ENCODE results near the gene CDK14.

The CDK14 gene

GRCh38 chr7:90817151-90817550 is 221.0 kb downstream of the CDK14 start:
- no peak for DNase-seq

GRCh38 chr7:90817846-90818245 is 221.7 kb downstream of the CDK14 start:
- no peak for DNase-seq

DNA sequence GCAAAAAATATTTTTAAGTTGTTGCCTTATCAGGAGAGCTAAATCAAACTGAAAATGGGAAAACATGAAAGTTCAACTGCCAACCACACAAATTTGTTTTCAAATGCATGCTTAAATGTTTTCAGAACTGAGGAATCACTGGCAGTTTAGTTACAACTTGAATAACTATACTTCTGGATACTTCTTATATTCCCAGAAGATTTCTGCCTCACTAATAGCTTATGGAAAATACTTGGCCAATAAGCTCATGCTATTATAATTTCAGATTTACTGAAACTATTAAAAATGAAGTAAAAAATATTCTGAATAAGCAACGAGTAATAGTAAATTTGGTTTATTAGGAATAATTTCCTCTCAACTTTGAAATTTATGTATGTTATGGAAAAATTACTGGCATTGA is 222.2 kb downstream of the CDK14 start:
- DNase-seq, result no peak

DNA sequence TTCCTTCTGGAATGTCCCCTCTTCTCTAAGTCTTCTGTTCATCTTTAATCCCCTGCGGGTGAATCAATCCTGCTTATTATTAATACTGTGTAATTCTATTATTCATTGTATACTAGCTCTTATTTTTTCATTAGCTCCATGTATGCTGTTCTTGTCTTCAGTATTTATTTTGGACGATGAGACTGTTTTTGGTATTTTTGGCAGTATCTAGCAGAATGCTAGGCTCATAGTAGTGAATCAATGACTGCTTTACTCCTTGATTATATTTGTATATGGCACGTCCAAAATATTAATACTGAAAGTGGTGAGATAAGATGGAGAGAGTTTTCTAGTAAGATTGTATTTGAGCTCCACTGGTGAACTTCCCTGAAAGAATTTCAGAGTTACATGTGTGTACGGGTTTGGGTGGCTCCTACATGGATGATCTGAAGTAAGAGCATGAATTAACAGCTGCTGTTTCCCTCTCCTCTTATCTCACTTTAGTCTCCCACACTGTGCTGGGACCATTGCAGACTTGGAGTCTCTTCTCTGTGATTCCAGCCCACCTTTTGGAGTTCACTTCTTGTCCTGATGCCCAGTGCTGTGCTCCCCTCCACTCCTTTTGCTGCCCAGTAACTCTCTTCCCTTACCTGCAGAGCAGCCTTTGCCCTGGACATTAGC is 226.0 kb downstream of the CDK14 start:
- DNase-seq, result no peak

DNA sequence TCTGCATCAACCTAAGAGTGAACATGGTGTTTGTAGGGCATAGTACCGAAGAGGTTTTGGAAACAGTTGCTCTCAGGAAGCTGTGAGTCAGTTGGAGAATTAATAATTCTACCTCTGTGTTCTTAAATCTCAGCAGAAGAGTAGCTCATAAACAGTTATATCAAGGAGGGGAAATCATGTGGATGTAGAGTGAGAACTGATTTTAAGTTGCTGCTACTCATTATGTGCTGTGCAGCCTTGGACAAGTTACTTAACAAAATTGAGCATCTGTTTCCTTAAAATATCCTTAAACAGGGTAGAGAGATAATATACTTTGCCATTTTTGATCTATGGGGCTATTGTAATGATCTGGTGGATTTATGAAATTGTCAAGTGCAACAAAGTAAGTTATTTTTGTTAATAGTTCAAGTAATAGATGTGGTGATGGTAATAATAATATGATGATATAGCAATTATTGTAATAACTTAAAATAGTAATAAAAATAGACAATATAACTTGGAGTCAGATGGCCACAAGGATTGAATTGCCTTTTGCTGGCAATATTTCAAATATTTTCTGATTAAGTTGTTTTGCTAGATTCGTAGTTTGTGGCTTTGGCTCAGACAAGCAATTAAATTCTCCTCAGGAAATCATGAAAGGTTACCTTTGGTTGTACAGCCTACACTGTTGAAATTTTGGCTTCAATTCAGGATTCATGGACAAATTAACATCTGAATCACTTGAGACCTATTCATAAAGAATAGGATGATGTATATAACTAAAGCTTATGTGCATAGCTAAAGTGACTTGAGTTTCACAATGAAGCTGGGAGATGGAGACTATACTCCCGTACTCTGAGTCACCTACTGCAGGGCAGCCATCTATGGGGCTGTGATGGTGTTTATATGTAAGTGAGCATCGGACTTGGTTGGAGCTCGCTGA is 228.5 kb downstream of the CDK14 start:
- DNase-seq, result no peak

GRCh38 chr7:90825779-90826178 is 229.7 kb downstream of the CDK14 start:
- no peak for DNase-seq

- DNase-seq, result no peak
Observed at GRCh38 chr7:90828601-90829000, 232.5 kb downstream of the CDK14 start.

GRCh38 chr7:90830308-90830707 is 234.2 kb downstream of the CDK14 start:
- DNase-seq, result no peak

DNA sequence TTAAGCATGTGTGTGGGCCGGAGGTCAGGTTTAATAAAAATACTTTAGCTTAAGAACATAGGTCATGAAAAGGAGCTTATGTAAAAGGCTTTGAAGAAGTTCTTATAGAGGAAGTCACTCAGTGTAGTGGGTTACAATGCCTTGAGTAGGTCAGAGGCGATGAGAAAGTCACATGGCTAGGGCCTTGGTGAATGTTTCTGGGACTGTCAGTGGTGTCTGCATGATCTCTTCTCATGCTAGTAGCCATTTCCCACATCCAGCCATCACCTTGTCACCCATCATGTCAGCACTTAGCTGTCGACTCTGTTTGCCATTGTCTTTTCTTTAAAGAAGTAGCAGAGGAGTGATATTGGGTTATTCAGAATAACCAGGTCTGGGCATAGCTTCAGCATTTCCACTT is 236.6 kb downstream of the CDK14 start:
- no peak for DNase-seq

DNA sequence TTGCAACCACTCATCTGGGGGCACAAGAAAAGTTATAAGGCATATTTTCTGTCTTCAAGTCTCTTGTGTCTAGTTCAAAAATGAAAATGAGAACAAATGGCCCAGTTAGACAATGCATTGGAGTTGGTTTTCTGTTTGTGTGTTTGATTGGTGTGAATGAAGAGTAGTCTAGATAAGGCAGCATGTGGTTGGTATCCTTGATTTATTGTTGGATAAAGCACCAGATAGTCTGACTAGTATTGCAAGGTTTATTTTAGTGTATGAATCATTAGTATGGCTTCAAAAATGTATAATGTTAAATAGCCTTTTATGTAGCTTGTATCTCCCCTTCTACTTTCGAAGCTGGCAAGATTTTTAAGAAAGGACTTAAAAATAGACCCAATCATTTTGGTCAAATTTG is 237.3 kb downstream of the CDK14 start:
- DNase-seq, result no peak

GRCh38 chr7:90834771-90835170 is 238.7 kb downstream of the CDK14 start:
- no peak for DNase-seq

- DNase-seq, result no peak
Observed at GRCh38 chr7:90835861-90836260, 239.7 kb downstream of the CDK14 start.

DNA sequence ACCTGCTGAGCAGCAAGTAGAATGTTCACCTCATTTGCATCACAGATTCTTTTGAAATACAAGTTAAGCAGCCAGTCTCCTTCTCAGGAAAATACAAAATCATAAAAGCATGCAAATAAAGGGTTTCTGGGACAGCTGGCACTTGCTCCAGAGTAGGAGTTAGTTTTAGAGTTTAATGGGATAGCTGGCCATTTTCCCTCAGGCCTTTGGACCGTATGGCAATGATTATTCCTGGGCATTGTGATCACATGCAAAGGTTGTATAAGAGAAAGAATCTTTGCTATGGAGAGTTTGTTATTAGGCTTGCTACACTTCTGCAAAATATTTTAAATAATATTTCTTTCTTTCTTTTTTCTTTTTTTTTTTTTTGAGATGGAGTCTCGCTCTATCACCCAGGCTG is 240.8 kb downstream of the CDK14 start:
- no peak for DNase-seq

- DNase-seq, result no peak
Observed at GRCh38 chr7:90838799-90839198, 242.7 kb downstream of the CDK14 start.

DNA sequence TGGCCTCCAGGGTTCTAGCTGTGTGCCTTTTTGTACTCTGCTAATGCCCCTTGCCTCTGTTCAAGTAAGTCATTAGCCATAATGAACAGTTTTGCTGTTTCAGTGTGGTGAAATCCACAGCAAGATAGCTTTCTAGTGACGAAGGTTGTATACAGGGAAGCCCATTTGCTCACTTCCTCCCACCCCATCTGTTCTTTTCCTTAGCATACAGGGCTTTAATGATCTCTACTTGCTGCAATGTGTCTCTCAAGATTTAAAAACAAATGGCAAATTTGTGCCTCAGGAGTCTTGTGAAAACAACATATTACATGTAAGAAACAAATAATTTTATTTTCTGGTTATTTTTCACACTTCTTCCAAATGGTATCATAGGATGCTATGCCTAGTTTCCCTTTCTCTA is 243.2 kb downstream of the CDK14 start:
- DNase-seq, result no peak

DNA sequence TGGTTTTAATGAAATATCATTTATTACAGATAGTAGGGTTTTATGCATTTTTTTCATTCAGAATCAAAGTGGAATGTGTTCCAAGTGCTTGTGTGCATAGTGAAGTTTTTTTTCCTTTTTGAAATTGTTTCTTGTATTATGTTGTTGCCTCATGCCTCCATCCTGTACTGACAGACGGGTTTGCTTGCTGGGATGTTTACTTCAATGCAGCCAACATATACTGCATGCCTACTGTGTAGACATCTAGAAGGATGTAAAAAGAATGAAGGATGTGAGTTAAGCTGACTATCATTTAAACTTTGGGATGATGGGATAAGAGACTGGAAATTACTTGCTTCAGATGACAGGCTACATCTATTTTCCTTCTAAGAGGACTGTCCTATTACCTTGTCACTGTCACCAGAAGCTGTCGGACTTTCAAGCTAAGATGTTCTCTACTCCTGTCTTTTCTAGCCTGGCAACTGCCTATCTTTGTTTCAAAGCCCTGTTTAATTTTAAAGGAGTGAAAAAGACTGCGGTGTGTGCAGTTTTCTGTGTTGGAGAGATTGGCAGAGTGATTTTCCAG is 243.7 kb downstream of the CDK14 start:
- DNase-seq, result no peak

GRCh38 chr7:90841759-90842429 is 245.8 kb downstream of the CDK14 start:
- no peak for DNase-seq

DNA sequence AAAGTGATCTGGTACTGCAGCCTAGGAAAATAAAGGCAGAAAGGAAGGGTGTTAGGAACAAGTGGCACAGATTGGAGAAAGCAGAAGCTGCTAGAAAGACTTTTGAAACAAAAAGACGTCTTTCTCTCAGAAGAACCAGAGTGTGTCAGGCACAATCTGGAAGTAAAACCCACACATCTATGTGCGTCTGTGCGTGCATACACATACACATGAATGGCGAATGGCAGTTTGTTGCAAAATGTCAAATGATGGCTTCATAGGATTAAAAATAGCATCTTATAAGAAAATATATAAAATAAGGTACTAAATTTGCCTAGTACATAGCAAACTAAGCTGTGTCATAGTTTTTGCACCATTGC is 246.3 kb downstream of the CDK14 start:
- no peak for DNase-seq

GRCh38 chr7:90843472-90843871 is 247.4 kb downstream of the CDK14 start:
- no peak for DNase-seq

DNA sequence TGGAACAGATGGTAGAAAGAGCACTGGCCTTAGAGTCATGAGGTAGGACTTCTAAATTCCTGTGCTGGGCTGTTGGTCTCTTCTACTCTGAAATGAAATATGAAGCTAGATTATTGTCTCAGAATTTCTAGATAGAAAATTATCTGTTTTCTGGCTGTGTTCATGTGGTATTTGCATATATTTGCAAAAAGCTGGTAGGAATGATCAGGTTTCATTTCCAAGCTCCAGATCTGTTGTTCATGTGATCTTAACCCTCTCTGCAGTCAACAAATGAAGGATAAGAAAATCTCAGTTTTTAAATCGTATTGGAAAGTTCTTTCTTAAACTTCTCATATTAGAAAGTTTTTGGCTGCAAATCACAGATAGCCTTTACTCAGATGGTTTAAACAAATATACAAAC is 248.3 kb downstream of the CDK14 start:
- no peak for DNase-seq

- DNase-seq, result no peak
Observed at GRCh38 chr7:90846192-90846591, 250.1 kb downstream of the CDK14 start.

DNA sequence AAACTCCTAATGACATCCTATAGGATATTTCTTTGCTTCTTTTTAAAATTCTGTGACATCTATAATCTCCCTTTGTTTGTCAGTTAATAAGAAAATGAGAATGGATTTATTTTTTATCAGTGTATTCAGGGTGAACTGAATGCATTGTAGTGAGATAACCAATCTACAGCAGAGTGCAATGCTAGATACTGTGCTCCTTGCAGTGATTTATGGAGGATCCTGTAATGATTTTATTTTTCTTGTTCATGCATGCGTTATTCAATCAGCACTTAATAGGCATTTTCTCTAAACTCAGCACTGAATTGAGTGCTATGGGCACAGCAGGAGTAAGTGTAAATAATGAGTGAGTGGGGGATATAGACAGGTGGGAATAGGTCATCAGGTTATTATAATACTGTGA is 253.9 kb downstream of the CDK14 start:
- DNase-seq, result no peak

- no peak for DNase-seq
Observed at GRCh38 chr7:90850471-90850870, 254.3 kb downstream of the CDK14 start.

- DNase-seq, result no peak
Observed at GRCh38 chr7:90853205-90853604, 257.1 kb downstream of the CDK14 start.

Data from stimulated activated CD4-positive, alpha-beta T cell treated with anti-CD3 and anti-CD28 coated beads, Interleukin-4, amount 100 ng/mL, for 1 hour (primary cell).